ENCODE results near the gene GEN1. TPM values are rescaled to one million over a fixed set of nuclear protein-coding genes. Genes with fewer than 3 reads are reported as not detected.

GEN1 gene
- total RNA-seq, 2 experiments from 2014 or later: 4.3 to 4.6 TPM

GRCh38 chr2:17830053-17831034 lies 76.4 kb downstream of the GEN1 start:
- Mint-ChIP-seq H3K4me1 (ENCODE audit: low read depth) (no peaks in the 10 kb centered on the region), H3K9me3 (no peaks in the 10 kb centered on the region), H3K27ac (no peak overlapping the region), H3K4me3 (no peak overlapping the region), H3K36me3 (ENCODE audit: low read depth) (no peaks in the 10 kb centered on the region), H3K27me3 (peaks cover 45% of the 10 kb centered on the region)
- H3K4me3 ChIP-seq (ENCODE audit: low read length): no peak overlapping the region
- H3K36me3 ChIP-seq (ENCODE audit: insufficient read depth, low read length): no peaks in the 10 kb centered on the region
- peaks cover 14 to 18% of the 10 kb centered on the region in 2 experiments for H3K27me3 ChIP-seq (ENCODE audit: control insufficient read depth in 1 of 2, insufficient read depth in 2 of 2, low read length in 2 of 2)
- no peak overlapping the region for H3K27ac ChIP-seq (ENCODE audit: low read depth in 1 of 2, low read length in 2 of 2)
- TF ChIP-seq CTCF (IDR thresholded peaks at IDR 0.05): peak; percentile 27
- H3K4me1 ChIP-seq (ENCODE audit: insufficient read depth, low read length): peaks cover 7% of the 10 kb centered on the region
- intact Hi-C loops (cut with DNase I, micrococcal nuclease): no loop called here
- H3K9me3 ChIP-seq (ENCODE audit: control insufficient read depth in 1 of 2, insufficient read depth in 1 of 2, low read length in 2 of 2): peaks cover 0 to 9% of the 10 kb centered on the region in 2 experiments
- CTCF ChIA-PET: no interaction called here
- ATAC-seq (ENCODE audit: poor library complexity) (no peak), DNase-seq (peak in 7 of 14 experiments; percentile 2 to 45 (median 14))
- POLR2A ChIA-PET: no interaction called here

- no peaks in the 10 kb centered on the region for H3K9me3 Mint-ChIP-seq
- no peak overlapping the region for H3K27ac Mint-ChIP-seq
- DNase-seq (no peak), ATAC-seq (ENCODE audit: poor library complexity) (no peak)
- H3K36me3 Mint-ChIP-seq (ENCODE audit: low read depth): no peaks in the 10 kb centered on the region
- intact Hi-C loops (cut with DNase I, micrococcal nuclease): no loop called here
- H3K4me1 Mint-ChIP-seq (ENCODE audit: low read depth): no peaks in the 10 kb centered on the region
- H3K4me1 ChIP-seq (ENCODE audit: insufficient read depth, low read length): peaks cover 3% of the 10 kb centered on the region
- peaks cover 0 to 3% of the 10 kb centered on the region in 2 experiments for H3K9me3 ChIP-seq (ENCODE audit: control insufficient read depth in 1 of 2, insufficient read depth in 1 of 2, low read length in 2 of 2)
- H3K27ac ChIP-seq (ENCODE audit: low read depth in 1 of 2, low read length in 2 of 2): no peak overlapping the region
- ChIA-PET CTCF (no interaction called here), POLR2A (no interaction called here)
- H3K4me3 Mint-ChIP-seq: no peak overlapping the region
- H3K36me3 ChIP-seq (ENCODE audit: insufficient read depth, low read length): no peaks in the 10 kb centered on the region
- H3K27me3 Mint-ChIP-seq: peaks cover 29% of the 10 kb centered on the region
- H3K27me3 ChIP-seq (ENCODE audit: control insufficient read depth in 1 of 2, insufficient read depth in 2 of 2, low read length in 2 of 2): peaks cover 8 to 12% of the 10 kb centered on the region in 2 experiments
- TF ChIP-seq CTCF (IDR thresholded peaks at IDR 0.05): no peak
- H3K4me3 ChIP-seq (ENCODE audit: low read length): no peak overlapping the region
Observed at GRCh38 chr2:17835516-17835915, 81.6 kb downstream of the GEN1 start.

Other genes with a start within 250 kb of the GEN1 start
- not detected for gene RAD51AP2, start 235.7 kb upstream of the GEN1 start, total RNA-seq
- not detected for gene VSNL1, start 213.4 kb upstream of the GEN1 start, total RNA-seq
- 1 to 10 TPM; 7.1 to 7.8 TPM for gene SMC6, start 328 bp upstream of the GEN1 start, total RNA-seq
- gene MSGN1, start 62.3 kb downstream of the GEN1 start, total RNA-seq: not detected
- gene KCNS3, start 124.5 kb downstream of the GEN1 start, total RNA-seq: not detected